ENCODE results near the gene CEBPB. TPM values are rescaled to one million over a fixed set of nuclear protein-coding genes. Genes with fewer than 3 reads are reported as not detected.

The CEBPB gene
- polyA plus RNA-seq, 1 donor (not counting 4 experiments of a cell fraction or from before 2014, with no cell fraction given), result 15.8 TPM

GRCh38 chr20:50224531-50225255 is 34.1 kb downstream of the CEBPB start:
- H3K27me3 ChIP-seq (ENCODE audit: control insufficient read depth, extremely low read depth, insufficient read depth, low read length), result no peaks in the 10 kb centered on the region
- no peaks in the 10 kb centered on the region for H3K79me2 ChIP-seq (ENCODE audit: control insufficient read depth, insufficient read depth, low read length)
- no peak for DNase-seq (ENCODE audit: low read depth, low spot score)
- no peak overlapping the region for H3K27ac ChIP-seq (ENCODE audit: control insufficient read depth, insufficient read depth, low read length)
- no peaks in the 10 kb centered on the region for H3K4me1 ChIP-seq (ENCODE audit: control insufficient read depth, extremely low read depth, insufficient read depth, low read length)
- no peaks in the 10 kb centered on the region for H3K9me1 ChIP-seq (ENCODE audit: control insufficient read depth, extremely low read depth, insufficient read depth, low read length)
- FAIRE-seq, result no peak
- no peak overlapping the region for H3K9ac ChIP-seq (ENCODE audit: control insufficient read depth, extremely low read depth, insufficient read depth, low read length)
- no peak overlapping the region for H3K4me2 ChIP-seq (ENCODE audit: control insufficient read depth, extremely low read depth, insufficient read depth, low read depth, low read length)
- H3K4me3 ChIP-seq (ENCODE audit: control insufficient read depth in 2 of 3, extremely low read depth in 1 of 3, insufficient read depth in 2 of 3, low read depth in 1 of 3, low read length in 3 of 3), result no peak overlapping the region
- H3K9me3 ChIP-seq (ENCODE audit: control insufficient read depth, low read depth, low read length), result no peaks in the 10 kb centered on the region
- H4K20me1 ChIP-seq (ENCODE audit: control insufficient read depth, extremely low read depth, insufficient read depth, low read length), result no peaks in the 10 kb centered on the region
- TF ChIP-seq EZH2 (IDR thresholded peaks at IDR 0.05; ENCODE audit: low read length), result no peak
- TF ChIP-seq CTCF (optimal IDR thresholded peaks at IDR 0.05 in 1 of 3, IDR thresholded peaks at IDR 0.05 in 1 of 3, conservative IDR thresholded peaks at IDR 0.05 in 1 of 3; ENCODE audit: extremely low read depth in 1 of 3, insufficient read depth in 2 of 3, low read length in 3 of 3), result no peak
- dilution Hi-C loops (cut with MboI; ENCODE audit: extremely low pct_ligation_motif_present, low sequenced_read_pairs), result no loop called here
- H3K36me3 ChIP-seq (ENCODE audit: control insufficient read depth in 2 of 2, extremely low read depth in 1 of 2, insufficient read depth in 2 of 2, low read length in 2 of 2), result no peaks in the 10 kb centered on the region
- H2AFZ ChIP-seq (ENCODE audit: control insufficient read depth, low read length), result no peak overlapping the region

GRCh38 chr20:50226093-50226974 is 35.7 kb downstream of the CEBPB start:
- H3K4me3 ChIP-seq (ENCODE audit: control insufficient read depth in 2 of 3, extremely low read depth in 1 of 3, insufficient read depth in 2 of 3, low read depth in 1 of 3, low read length in 3 of 3), result no peak overlapping the region
- no peak overlapping the region for H2AFZ ChIP-seq (ENCODE audit: control insufficient read depth, low read length)

More at GRCh38 chr20:50226093-50226974, 35.7 kb downstream of the CEBPB start:
- FAIRE-seq, result no peak
- Histone ChIP-seq H3K9me3 (ENCODE audit: control insufficient read depth, low read depth, low read length) (no peaks in the 10 kb centered on the region), H3K9ac (ENCODE audit: control insufficient read depth, extremely low read depth, insufficient read depth, low read length) (no peak overlapping the region), H3K27ac (ENCODE audit: control insufficient read depth, insufficient read depth, low read length) (no peak overlapping the region), H3K9me1 (ENCODE audit: control insufficient read depth, extremely low read depth, insufficient read depth, low read length) (no peaks in the 10 kb centered on the region), H3K79me2 (ENCODE audit: control insufficient read depth, insufficient read depth, low read length) (no peaks in the 10 kb centered on the region), H3K4me2 (ENCODE audit: control insufficient read depth, extremely low read depth, insufficient read depth, low read depth, low read length) (no peak overlapping the region), H3K27me3 (ENCODE audit: control insufficient read depth, extremely low read depth, insufficient read depth, low read length) (no peaks in the 10 kb centered on the region), H3K4me1 (ENCODE audit: control insufficient read depth, extremely low read depth, insufficient read depth, low read length) (no peaks in the 10 kb centered on the region), H3K36me3 (ENCODE audit: control insufficient read depth in 2 of 2, extremely low read depth in 1 of 2, insufficient read depth in 2 of 2, low read length in 2 of 2) (no peaks in the 10 kb centered on the region), H4K20me1 (ENCODE audit: control insufficient read depth, extremely low read depth, insufficient read depth, low read length) (no peaks in the 10 kb centered on the region)
- no peak for DNase-seq (ENCODE audit: low read depth, low spot score)
- dilution Hi-C loops (cut with MboI; ENCODE audit: extremely low pct_ligation_motif_present, low sequenced_read_pairs), result no loop called here
- TF ChIP-seq CTCF (optimal IDR thresholded peaks at IDR 0.05 in 1 of 3, IDR thresholded peaks at IDR 0.05 in 1 of 3, conservative IDR thresholded peaks at IDR 0.05 in 1 of 3; ENCODE audit: extremely low read depth in 1 of 3, insufficient read depth in 2 of 3, low read length in 3 of 3), result no peak
- TF ChIP-seq EZH2 (IDR thresholded peaks at IDR 0.05; ENCODE audit: low read length), result no peak
